Mucosa of descending colon (tissue), 3 donors: Measurements from ENCODE around the gene FTO. TPM values are rescaled to one million over a fixed set of nuclear protein-coding genes. Genes with fewer than 3 reads are reported as not detected.

Source experiments
- ATAC-seq: fragments of 200-7000 bp; cut with Tn5 transposase; one replicate; pipeline ENCODE4 v1.9.1; 2020; ENCODE audit warnings: mild to moderate bottlenecking, moderate library complexity
- DNase-seq, 3 donors: peaks; one replicate each; pipeline ENCODE4 v3.0.0-alpha.2; 2020
- H3K36me3 ChIP-seq: fragments of 200-600 bp; one replicate; pipeline ENCODE4 v1.8.0; 2021; ENCODE audit warnings: low read depth, mild to moderate bottlenecking
- H3K4me1 ChIP-seq: fragments of 200-600 bp; one replicate; pipeline ENCODE4 v1.8.0; 2021; ENCODE audit warnings: low read depth, mild to moderate bottlenecking
- H3K4me3 ChIP-seq: fragments of 200-600 bp; one replicate; pipeline ENCODE4 v1.8.0; 2021; ENCODE audit warnings: mild to moderate bottlenecking
- H3K9me3 ChIP-seq: fragments of 200-600 bp; one replicate; pipeline ENCODE4 v1.8.0; 2021; ENCODE audit warnings: mild to moderate bottlenecking
- CTCF ChIP-seq: fragments of 200-600 bp; IDR thresholded peaks from one replicate; pipeline ENCODE4 v1.8.0; 2022; ENCODE audit warnings: antibody characterized with exemption, mild to moderate bottlenecking
- intact Hi-C, 2 donors: fragments of 100-400 bp; cut with DNase I in 1 of 2; cut with micrococcal nuclease in 1 of 2; formaldehyde crosslinking; loops; one replicate each; pipeline versions ENCODE4 v1.11.0 to v1.11.1; 2022; cut with DNase I, micrococcal nuclease
- total RNA-seq, 3 donors: library from RNA; stranded (reverse); fragmentation: NEBNext Ultra II Directional in 2 of 3; extraction: Animal tissue kit (Norgen Biotek cat#: 25700) in 2 of 3; gene quantifications; one replicate each; pipeline versions ENCODE4 v1.2.1 to v1.2.4, GENCODE V29; 2021 to 2023
- donor health status: DM: no; HTN: no; CAD: no; lungs with moderate emphysema.
- donor health status: DM: no; HTN: no; CAD: no.
- donor health status: DM: no; HTN: yes; CAD: no.

FTO gene
- total RNA-seq, 3 donors from 2014 or later = 38.0 to 81.7 (median 39.1) TPM

DNA sequence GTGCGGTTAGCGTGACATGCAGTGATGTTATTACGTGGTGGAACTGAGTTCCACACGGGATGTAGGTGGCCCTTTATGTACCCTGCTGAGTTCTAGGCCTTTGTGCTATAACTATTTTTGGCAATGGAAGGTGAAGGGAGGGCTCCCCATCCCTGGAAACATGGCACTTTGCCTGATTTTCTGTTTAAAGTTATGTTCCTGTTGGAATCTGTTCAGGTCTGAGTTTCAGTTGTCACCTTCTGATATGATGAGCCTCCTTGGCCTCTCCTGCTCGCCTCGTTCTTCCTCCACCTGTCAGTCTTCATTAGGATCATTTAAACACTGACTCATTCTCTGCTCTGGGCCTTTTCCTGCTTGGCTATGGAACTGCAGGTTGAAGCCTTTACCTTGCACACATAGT is 200.6 kb downstream of the FTO start:
- Histone ChIP-seq H3K9me3 (no peaks in the 10 kb centered on the region), H3K36me3 (no peaks in the 10 kb centered on the region), H3K4me3 (no peak overlapping the region), H3K4me1 (no peaks in the 10 kb centered on the region)
- TF ChIP-seq CTCF = no peak
- peak; percentile 50 for ATAC-seq
- DNase-seq = no peak
- intact Hi-C loops = no loop called here

DNA sequence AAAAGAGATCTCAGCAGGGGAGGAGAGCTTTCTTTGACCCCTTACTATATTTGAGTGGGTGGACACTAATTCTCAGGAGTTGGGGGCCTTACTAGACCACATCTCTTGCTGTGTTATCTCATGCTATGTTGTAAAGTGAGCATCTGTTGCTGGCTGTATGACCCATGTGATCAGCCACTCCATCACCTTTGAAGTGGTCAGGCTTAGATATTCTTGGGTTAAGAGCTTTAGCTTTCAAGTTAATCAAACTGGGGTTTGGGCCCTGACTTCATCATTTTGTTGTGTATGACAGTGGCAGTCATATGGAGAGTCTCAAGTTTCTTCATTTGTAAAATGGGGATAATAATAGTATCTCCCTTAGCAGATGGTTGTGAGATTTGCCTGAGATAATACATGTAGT is 201.1 kb downstream of the FTO start:
- H3K36me3 ChIP-seq = no peaks in the 10 kb centered on the region
- DNase-seq (no peak), ATAC-seq (no peak)
- TF ChIP-seq CTCF = no peak
- no peaks in the 10 kb centered on the region for H3K4me1 ChIP-seq
- no peak overlapping the region for H3K4me3 ChIP-seq
- no peaks in the 10 kb centered on the region for H3K9me3 ChIP-seq
- intact Hi-C loops = no loop called here

- intact Hi-C loops = no loop called here
- H3K9me3 ChIP-seq = no peaks in the 10 kb centered on the region
- H3K4me3 ChIP-seq = no peak overlapping the region
- H3K36me3 ChIP-seq = no peaks in the 10 kb centered on the region
- no peak for ATAC-seq
- no peak for TF ChIP-seq CTCF
- DNase-seq = no peak
- H3K4me1 ChIP-seq = no peaks in the 10 kb centered on the region
Observed at GRCh38 chr16:53908731-53909130, 204.8 kb downstream of the FTO start.

- intact Hi-C loops = no loop called here
Observed at GRCh38 chr16:53910990-53911389, 207.0 kb downstream of the FTO start.

DNA sequence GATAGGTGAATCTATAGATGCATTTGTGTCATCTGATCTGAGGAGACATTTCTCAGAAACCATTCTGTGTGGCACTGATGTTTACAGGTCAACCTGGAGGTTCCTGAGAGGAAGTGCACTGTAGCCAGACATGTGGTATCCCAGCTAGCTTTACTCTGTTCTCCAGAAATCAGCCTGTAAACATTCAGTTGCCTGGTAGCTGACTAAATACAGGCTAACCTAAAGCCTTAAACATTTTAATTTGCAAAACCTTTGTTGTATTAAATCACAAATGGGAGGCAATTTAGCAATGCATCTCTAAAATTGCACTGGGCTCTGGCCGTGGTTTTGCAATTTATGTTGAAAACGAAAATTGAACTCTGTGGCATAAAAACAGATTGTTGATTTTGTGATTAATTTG is 207.6 kb downstream of the FTO start:
- no peak for ATAC-seq
- H3K9me3 ChIP-seq = no peaks in the 10 kb centered on the region
- no peak overlapping the region for H3K4me3 ChIP-seq
- H3K36me3 ChIP-seq = no peaks in the 10 kb centered on the region
- TF ChIP-seq CTCF = no peak
- intact Hi-C loops = no loop called here
- H3K4me1 ChIP-seq = no peaks in the 10 kb centered on the region
- DNase-seq = no peak

More at GRCh38 chr16:53910990-53911389, 207.0 kb downstream of the FTO start:
- DNase-seq (no peak), ATAC-seq (no peak)
- Histone ChIP-seq H3K9me3 (no peaks in the 10 kb centered on the region), H3K4me3 (no peak overlapping the region), H3K4me1 (no peaks in the 10 kb centered on the region), H3K36me3 (no peaks in the 10 kb centered on the region)
- no peak for TF ChIP-seq CTCF

GRCh38 chr16:53912155-53912554 is 208.2 kb downstream of the FTO start:
- DNase-seq (no peak), ATAC-seq (peak; percentile 33)
- no peaks in the 10 kb centered on the region for H3K36me3 ChIP-seq
- H3K9me3 ChIP-seq = no peaks in the 10 kb centered on the region
- intact Hi-C loops = no loop called here
- H3K4me3 ChIP-seq = no peak overlapping the region
- TF ChIP-seq CTCF = no peak
- H3K4me1 ChIP-seq = no peaks in the 10 kb centered on the region
